Subcutaneous adipose tissue (tissue), 4 donors: ENCODE results near the gene ZC3H12C. TPM values are rescaled to one million over a fixed set of nuclear protein-coding genes. Genes with fewer than 3 reads are reported as not detected.

ENCODE experiments used
- CTCF ChIP-seq: fragments of 450-650 bp; IDR thresholded peaks from one replicate; pipeline ENCODE4 v1.5.1; 2016; ENCODE audit warnings: low read depth, mild to moderate bottlenecking, control low read depth, antibody characterized with exemption, moderate library complexity
- total RNA-seq, 4 donors: library from RNA; depleted of rRNA; stranded (reverse); fragments of >200 nt; gene quantifications; one replicate each; pipeline ENCODE4 v1.1.0, GENCODE V29; 2016

Gene ZC3H12C
- total RNA-seq, 4 donors from 2014 or later: 14.7 to 22.2 (median 17.4) TPM

DNA sequence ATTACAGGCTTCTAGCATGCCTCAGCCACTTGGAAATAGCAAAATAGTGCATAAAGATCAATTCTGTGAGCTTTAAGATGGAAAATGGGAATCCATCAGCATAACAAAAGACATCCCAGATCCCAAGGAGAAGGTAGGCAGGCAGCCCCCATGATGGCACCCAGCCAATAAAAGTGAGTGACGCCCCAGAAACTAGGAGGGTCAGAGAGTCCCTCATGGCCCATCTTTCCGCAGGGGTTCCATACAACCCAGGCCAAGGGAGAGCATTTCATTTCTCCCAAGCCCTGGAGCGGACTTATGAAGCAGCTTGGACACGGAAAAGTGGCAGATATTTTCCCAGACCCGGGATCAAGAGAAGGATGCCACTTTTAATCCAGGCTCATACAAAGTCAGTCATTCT is 93.3 kb downstream of the ZC3H12C start:
- TF ChIP-seq CTCF: no peak

GRCh38 chr11:110186867-110187266 is 93.7 kb downstream of the ZC3H12C start:
- no peak for TF ChIP-seq CTCF

GRCh38 chr11:110187731-110188130 is 94.5 kb downstream of the ZC3H12C start:
- no peak for TF ChIP-seq CTCF

- TF ChIP-seq CTCF: no peak
Measured at GRCh38 chr11:110190885-110191284, 97.7 kb downstream of the ZC3H12C start.

DNA sequence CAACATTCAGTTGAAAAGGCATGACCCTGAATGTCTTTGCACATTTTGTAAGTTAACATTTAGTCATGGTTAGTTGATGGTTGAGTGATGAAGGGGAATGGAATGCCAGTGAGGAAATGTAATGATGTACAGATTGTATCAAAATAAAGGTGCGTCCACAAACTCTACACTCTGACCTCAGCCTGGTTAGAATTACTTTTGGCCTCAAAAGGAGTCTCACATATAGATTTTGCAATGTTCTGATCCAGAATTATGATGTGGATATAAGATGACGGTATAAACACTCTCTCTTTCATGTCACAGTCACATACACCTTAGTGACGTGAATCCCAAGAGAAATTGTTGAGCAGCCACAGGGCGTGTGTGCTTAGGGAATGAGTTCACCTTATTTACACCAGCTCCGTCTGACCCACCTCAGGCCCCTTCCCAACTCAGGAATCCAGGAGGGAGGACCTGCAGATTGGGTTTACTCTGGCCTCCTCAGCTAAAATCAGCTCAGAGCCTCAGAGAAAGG is 103.1 kb downstream of the ZC3H12C start:
- no peak for TF ChIP-seq CTCF

DNA sequence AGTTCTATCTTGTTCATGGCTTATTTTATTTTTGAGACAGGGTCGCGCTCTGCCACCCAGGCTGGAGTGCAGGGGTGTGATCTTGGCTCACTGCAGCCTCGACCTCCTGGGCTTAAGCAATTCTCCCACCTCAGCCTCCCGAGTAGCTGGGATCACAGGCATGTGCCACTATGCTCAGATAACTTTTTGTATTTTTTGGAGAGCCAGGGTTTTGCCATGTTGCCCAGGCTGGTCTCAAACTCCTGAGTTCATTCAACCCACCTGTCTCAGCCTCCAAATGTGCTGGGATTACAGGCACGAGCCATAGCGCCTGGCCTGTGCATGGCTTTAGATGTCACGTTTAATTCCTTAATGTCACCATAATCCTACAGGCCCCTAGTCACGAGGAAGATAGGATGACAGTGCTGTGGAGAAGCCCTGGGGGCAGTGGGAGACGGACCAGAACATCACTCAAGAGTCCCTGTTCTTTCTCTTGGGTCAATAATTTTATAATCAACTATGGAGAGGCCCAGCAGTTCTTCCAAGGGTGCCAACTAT is 103.8 kb downstream of the ZC3H12C start:
- TF ChIP-seq CTCF: no peak

DNA sequence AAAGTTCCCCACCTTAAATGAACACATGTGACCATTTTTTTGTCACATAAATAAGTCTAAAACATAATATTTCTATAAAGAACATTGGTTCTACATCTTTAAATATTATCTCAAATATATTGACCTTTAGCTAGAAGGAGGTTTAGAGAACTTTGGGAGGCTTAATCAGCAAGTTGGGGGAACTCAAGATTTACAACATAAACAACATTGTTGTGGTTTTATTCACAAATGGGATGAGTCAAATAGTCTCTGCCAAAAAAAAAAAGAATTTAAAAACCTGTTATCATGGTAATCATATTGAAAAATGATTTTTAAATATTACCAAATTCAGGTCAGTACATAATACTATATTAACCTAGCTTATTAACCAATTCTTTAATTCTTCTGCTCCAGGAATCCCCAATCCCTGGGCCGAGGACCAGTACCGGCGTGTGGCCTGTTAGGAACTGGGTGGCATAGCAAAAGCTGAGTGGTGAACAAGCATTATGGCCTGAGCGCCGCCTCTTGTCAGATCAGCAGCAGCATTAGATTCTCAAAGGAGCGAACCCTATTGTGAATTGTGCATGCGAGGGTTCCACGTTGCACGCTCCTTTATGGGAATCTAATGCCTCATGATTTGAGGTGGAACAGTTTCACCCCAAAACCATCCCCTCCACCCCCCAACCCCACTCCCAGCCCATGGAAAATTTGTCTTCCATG is 105.0 kb downstream of the ZC3H12C start:
- no peak for TF ChIP-seq CTCF
